ENCODE data around the gene LMO7. TPM values are rescaled to one million over a fixed set of nuclear protein-coding genes. Genes with fewer than 3 reads are reported as not detected.

LMO7 gene
- total RNA-seq, 4 donors from 2014 or later: 75.2 to 127 (median 87.0) TPM

DNA sequence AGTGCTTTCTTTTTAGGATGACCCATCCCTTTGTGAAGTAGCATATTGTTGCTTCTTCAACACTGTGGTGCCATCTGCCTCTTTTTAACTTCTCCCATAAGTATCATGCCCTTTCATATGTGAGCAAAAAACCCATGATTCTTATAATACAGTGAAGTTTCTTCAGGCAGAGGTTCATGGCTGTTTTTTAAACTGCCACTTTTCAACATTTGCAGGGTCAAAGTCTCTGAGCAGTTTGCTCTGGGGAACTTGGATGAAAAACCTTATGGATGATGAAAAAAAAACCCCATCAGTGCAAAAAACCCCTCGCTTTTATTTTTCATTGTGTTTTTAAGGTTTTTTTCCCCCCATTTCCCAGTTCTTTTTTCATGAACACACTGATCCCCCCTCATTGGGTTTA, 158.5 kb downstream of the LMO7 start:
- Histone ChIP-seq H3K9me3 (no peaks in the 10 kb centered on the region), H3K36me3 (no peaks in the 10 kb centered on the region), H3K4me1 (no peaks in the 10 kb centered on the region), H3K27me3 (no peaks in the 10 kb centered on the region), H3K27ac (no peak overlapping the region), H3K4me3 (no peak overlapping the region)
- TF ChIP-seq, protein P1, sequence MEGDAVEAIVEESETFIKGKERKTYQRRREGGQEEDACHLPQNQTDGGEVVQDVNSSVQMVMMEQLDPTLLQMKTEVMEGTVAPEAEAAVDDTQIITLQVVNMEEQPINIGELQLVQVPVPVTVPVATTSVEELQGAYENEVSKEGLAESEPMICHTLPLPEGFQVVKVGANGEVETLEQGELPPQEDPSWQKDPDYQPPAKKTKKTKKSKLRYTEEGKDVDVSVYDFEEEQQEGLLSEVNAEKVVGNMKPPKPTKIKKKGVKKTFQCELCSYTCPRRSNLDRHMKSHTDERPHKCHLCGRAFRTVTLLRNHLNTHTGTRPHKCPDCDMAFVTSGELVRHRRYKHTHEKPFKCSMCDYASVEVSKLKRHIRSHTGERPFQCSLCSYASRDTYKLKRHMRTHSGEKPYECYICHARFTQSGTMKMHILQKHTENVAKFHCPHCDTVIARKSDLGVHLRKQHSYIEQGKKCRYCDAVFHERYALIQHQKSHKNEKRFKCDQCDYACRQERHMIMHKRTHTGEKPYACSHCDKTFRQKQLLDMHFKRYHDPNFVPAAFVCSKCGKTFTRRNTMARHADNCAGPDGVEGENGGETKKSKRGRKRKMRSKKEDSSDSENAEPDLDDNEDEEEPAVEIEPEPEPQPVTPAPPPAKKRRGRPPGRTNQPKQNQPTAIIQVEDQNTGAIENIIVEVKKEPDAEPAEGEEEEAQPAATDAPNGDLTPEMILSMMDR (IDR thresholded peaks at IDR 0.05): no peak
- TF ChIP-seq POLR2A (IDR thresholded peaks at IDR 0.05) (no peak), EP300 (IDR thresholded peaks at IDR 0.05) (no peak), POLR2AphosphoS5 (IDR thresholded peaks at IDR 0.05) (no peak)
- 100% methylated on average over 1 of the region's 1 CpG for WGBS
- no peak for DNase-seq (ENCODE audit: low spot score in 2 of 2)

DNA sequence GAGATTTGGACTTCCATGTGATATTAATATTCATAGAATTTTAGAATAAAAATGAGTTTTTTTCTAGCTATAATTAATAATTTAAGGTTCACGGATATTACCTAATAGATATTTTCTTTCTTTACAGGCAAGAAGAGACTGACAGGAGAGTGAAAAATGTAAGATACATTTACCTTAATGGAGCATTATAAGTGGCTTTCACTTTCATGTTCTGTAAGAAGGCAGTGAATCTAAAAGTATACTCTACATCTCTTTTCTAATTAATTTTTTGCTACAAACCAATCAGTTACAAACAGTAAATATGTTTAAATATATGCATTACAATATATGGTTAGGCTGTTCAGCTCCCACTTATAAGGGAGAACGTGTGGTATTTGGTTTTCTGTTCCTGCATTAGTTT, 159.1 kb downstream of the LMO7 start:
- 99% methylated on average over 2 of the region's 2 CpGs for WGBS
- H3K27me3 ChIP-seq: no peaks in the 10 kb centered on the region
- no peaks in the 10 kb centered on the region for H3K36me3 ChIP-seq
- no peak for DNase-seq (ENCODE audit: low spot score in 2 of 2)
- TF ChIP-seq, protein P1 (IDR thresholded peaks at IDR 0.05): no peak
- TF ChIP-seq EP300 (IDR thresholded peaks at IDR 0.05): no peak
- no peak for TF ChIP-seq POLR2A (IDR thresholded peaks at IDR 0.05)
- no peak for TF ChIP-seq POLR2AphosphoS5 (IDR thresholded peaks at IDR 0.05)
- H3K4me1 ChIP-seq: no peaks in the 10 kb centered on the region
- H3K4me3 ChIP-seq: no peak overlapping the region
- no peaks in the 10 kb centered on the region for H3K9me3 ChIP-seq
- no peak overlapping the region for H3K27ac ChIP-seq

- Histone ChIP-seq H3K27me3 (no peaks in the 10 kb centered on the region), H3K9me3 (no peaks in the 10 kb centered on the region), H3K4me3 (no peak overlapping the region), H3K36me3 (no peaks in the 10 kb centered on the region), H3K27ac (no peak overlapping the region), H3K4me1 (no peaks in the 10 kb centered on the region)
- TF ChIP-seq EP300 (IDR thresholded peaks at IDR 0.05): no peak
- TF ChIP-seq, protein P1 (IDR thresholded peaks at IDR 0.05): no peak
- TF ChIP-seq POLR2AphosphoS5 (IDR thresholded peaks at IDR 0.05): no peak
- no peak for TF ChIP-seq POLR2A (IDR thresholded peaks at IDR 0.05)
- 83% methylated on average over 5 of the region's 5 CpGs for WGBS
- DNase-seq (ENCODE audit: low spot score in 2 of 2): no peak
These were observed 160.7 kb downstream of the LMO7 start for GRCh38 chr13:75796825-75797224.

DNA sequence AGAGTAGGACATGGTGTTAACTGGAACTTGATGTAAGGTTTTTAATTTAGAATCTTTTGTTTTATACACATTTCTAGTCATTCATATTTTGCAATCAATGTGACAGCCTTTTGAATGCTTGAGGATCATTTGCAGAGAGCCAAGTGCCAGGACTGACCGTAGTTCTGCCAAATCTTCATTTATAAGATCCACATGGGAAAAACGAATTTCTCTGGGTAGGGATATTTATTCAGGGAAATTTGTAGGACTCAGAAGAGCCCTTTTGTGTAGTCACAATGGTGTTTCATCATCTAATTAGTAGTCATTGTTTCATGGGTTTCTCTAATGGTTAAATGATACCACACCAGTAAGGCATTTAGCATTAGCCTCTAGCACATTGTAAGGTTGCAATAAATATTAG, 161.1 kb downstream of the LMO7 start:
- WGBS: 75% methylated on average over 2 of the region's 2 CpGs
- Histone ChIP-seq H3K27me3 (no peaks in the 10 kb centered on the region), H3K4me3 (no peak overlapping the region), H3K36me3 (no peaks in the 10 kb centered on the region), H3K27ac (no peak overlapping the region), H3K4me1 (no peaks in the 10 kb centered on the region), H3K9me3 (no peaks in the 10 kb centered on the region)
- TF ChIP-seq, protein P1 (IDR thresholded peaks at IDR 0.05): no peak
- TF ChIP-seq POLR2AphosphoS5 (IDR thresholded peaks at IDR 0.05) (no peak), EP300 (IDR thresholded peaks at IDR 0.05) (no peak), POLR2A (IDR thresholded peaks at IDR 0.05) (no peak)
- DNase-seq (ENCODE audit: low spot score in 2 of 2): no peak

DNA sequence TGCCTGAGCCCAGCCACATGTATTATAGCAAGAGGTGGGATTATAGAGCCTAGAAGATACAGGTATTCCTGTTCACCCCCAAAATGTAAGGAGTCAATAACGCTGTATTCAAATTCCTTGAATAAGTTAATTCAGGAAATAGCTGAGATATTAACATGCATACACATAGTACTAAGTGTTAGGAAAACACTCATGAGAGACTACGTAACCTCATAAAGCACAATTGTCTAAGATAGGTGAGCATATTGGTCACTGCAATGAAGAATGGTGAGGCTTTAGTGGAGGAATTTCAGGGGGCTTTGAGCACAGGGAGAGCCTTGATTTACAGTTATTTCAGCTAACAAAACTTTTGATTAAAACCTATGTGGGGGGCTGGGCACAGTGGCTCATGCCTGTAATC, 161.6 kb downstream of the LMO7 start:
- no peak for TF ChIP-seq POLR2AphosphoS5 (IDR thresholded peaks at IDR 0.05)
- no peak for TF ChIP-seq EP300 (IDR thresholded peaks at IDR 0.05)
- TF ChIP-seq, protein P1 (IDR thresholded peaks at IDR 0.05): no peak
- no peak for TF ChIP-seq POLR2A (IDR thresholded peaks at IDR 0.05)
- Histone ChIP-seq H3K27ac (no peak overlapping the region), H3K27me3 (no peaks in the 10 kb centered on the region), H3K36me3 (no peaks in the 10 kb centered on the region), H3K4me3 (no peak overlapping the region), H3K9me3 (no peaks in the 10 kb centered on the region), H3K4me1 (no peaks in the 10 kb centered on the region)
- 98% methylated on average over 2 of the region's 2 CpGs for WGBS
- DNase-seq (ENCODE audit: low spot score in 2 of 2): no peak
